Stimulated activated memory B cell treated with anti-CD40 and anti-IgM and Interleukin-4, amounts not matched to agents 10 μg/mL and 1 μg/mL and 100 μg/mL, for 72 hours (primary cell): ENCODE measurements around the gene CACNB4.
A peak's percentile ranks its signal among the peaks of the same experiment; 100 is the strongest.
"Not testable (repeated sequence)": the region's sequence is repeated elsewhere in the genome, so short reads cannot be mapped to it uniquely, and the experiment has no call there.

Experiments
- ATAC-seq: fragments of 150-1000 bp; cut with Tn5 transposase; 2 replicates; pipeline ENCODE4 v1.10.0; 2021
- H3K27ac Mint-ChIP-seq: one replicate; pipeline ENCODE4 v1.8.0; 2022; ENCODE audit warnings: mild to moderate bottlenecking, mixed read lengths
- H3K27me3 Mint-ChIP-seq: one replicate; pipeline ENCODE4 v1.8.0; 2022; ENCODE audit warnings: mixed read lengths
- H3K36me3 Mint-ChIP-seq: one replicate; pipeline ENCODE4 v1.8.0; 2022; ENCODE audit warnings: mixed read lengths
- H3K4me1 Mint-ChIP-seq: one replicate; pipeline ENCODE4 v1.8.0; 2022; ENCODE audit warnings: mixed read lengths
- H3K4me3 Mint-ChIP-seq: one replicate; pipeline ENCODE4 v1.8.0; 2022; ENCODE audit warnings: mild to moderate bottlenecking, moderate library complexity, mixed read lengths
- H3K9me3 Mint-ChIP-seq: one replicate; pipeline ENCODE4 v1.8.0; 2022; ENCODE audit warnings: mixed read lengths

CACNB4 gene

DNA sequence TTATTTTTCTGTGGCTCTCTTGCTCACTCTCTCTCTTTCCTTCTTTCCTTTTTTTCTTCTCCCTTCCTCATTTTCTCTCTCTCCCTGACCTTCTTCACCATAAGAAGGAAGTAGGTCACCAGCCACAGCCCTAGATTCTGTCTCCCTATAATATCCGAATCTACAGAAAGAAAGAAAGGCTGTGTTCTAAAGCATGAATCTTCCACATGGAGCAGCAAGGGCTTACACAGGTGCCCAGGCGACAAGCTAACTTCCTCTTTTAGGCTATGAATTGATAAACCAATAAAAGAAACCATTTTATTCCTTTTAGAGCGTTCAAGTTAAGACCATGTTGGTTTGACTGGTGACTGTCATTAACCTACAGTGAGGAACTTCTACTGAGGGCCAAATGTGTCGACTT, 49.3 kb downstream of the CACNB4 start:
- no peaks in the 10 kb centered on the region for H3K9me3 Mint-ChIP-seq
- H3K27ac Mint-ChIP-seq = peak overlapping the region; percentile 40
- ATAC-seq = peak; percentile 6
- H3K4me1 Mint-ChIP-seq = peaks cover 30% of the 10 kb centered on the region
- no peaks in the 10 kb centered on the region for H3K36me3 Mint-ChIP-seq
- H3K27me3 Mint-ChIP-seq = peaks cover 14% of the 10 kb centered on the region
- peak overlapping the region; percentile 21 for H3K4me3 Mint-ChIP-seq

DNA sequence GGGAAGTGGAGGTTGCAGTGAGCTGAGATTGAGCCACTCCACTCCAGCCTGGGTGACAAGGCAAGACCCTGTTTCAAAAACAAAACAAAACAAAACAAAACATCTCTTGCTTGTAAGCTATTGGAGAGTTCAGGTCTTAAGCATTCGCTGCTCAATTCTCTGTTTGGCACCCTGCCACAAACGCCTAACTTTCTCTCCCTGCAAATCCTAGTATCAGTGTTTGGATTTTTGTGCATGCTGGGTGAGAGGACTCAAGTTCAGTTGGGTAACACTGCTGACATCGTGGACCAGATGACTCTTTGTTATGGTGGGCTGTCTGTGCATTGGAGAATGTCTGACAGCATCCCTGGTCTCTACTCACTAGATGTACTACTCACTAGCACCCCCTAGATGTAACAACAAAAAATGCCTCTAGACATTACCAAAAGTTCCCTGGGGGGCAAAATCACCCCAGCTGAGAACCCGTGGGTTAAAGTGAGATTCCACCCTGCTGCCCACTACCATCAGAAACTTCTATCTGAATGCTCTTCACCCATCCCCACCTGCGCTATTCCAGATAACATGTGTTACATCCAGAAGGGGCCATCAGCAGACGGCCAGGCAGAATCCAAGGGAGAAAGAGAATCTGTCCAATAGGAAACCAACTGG, 50.9 kb downstream of the CACNB4 start:
- H3K27ac Mint-ChIP-seq = peak overlapping the region; percentile 19
- H3K4me3 Mint-ChIP-seq = no peak overlapping the region
- H3K4me1 Mint-ChIP-seq = peaks cover 30% of the 10 kb centered on the region
- peaks cover 14% of the 10 kb centered on the region for H3K27me3 Mint-ChIP-seq
- no peak for ATAC-seq
- H3K9me3 Mint-ChIP-seq = no peaks in the 10 kb centered on the region
- no peaks in the 10 kb centered on the region for H3K36me3 Mint-ChIP-seq

DNA sequence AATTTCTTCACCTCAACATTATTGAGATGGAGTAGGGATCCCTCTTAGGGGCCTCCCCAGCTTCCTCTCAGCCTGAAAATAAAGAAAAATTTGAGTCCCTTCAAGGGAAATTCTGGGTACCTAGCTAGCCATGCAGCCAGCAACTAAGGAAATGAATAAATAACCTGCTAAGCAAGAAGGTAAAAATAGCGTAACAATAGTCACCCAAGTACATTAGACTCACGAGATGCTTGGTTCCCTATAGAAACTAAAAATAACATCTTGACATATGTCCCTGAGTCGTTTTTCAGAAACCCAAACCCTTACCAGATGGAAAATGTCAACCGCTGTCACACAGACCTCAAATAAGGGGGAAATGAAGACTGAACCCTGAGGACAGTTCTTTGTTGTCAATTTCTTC, 51.9 kb downstream of the CACNB4 start:
- Mint-ChIP-seq H3K9me3 (no peaks in the 10 kb centered on the region), H3K27ac (peak overlapping the region; percentile 19), H3K4me1 (peaks cover 30% of the 10 kb centered on the region), H3K27me3 (peaks cover 14% of the 10 kb centered on the region), H3K36me3 (no peaks in the 10 kb centered on the region), H3K4me3 (no peak overlapping the region)
- peak; percentile 83 for ATAC-seq

DNA sequence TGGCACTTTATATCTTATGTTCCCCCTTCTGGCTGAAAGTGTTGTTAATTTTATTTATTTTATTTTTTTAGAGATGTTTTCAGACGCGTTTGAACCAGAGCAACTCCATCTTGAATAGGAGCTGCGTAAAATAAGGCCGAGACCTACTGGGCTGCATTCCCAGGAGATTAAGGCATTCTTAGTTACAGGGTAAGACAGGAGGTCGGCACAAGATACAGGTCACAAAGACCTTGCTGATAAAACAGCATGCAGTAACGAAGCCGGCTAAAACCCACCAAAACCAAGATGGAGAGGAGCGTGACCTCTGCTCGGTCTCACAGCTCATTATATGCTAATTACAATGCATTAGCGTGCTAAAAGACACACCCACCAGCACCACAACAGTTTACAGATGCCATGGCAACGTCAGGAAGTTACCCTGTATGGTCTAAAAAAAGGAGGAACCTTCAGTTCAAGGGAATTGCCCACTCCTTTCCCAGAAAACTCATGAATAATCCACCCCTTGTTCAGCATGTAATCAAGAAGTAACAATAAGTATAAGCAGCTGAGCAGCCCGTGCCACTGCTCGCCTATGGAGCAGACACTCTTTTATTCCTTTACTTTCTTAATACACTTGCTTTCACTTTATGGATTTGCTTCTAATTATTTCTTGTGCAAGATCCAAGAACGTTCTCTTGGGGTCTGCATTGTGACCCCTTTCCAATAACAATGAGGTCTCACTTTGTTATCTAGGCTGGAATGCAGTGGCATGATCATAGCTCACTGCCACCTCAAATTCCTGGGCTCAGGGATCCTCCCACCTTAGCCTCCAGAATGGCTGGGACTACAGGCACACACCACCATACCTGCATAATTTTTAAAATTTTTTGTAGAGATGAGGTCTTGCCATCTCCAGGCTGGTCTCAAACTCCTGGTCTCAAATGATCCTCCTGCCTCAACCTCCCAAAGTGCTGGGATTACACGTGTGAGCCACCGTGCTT, 55.9 kb downstream of the CACNB4 start:
- H3K4me3 Mint-ChIP-seq = no peak overlapping the region
- no peaks in the 10 kb centered on the region for H3K27me3 Mint-ChIP-seq
- no peak for ATAC-seq
- peaks cover 6% of the 10 kb centered on the region for H3K4me1 Mint-ChIP-seq
- no peak overlapping the region for H3K27ac Mint-ChIP-seq
- no peaks in the 10 kb centered on the region for H3K9me3 Mint-ChIP-seq
- H3K36me3 Mint-ChIP-seq = no peaks in the 10 kb centered on the region

DNA sequence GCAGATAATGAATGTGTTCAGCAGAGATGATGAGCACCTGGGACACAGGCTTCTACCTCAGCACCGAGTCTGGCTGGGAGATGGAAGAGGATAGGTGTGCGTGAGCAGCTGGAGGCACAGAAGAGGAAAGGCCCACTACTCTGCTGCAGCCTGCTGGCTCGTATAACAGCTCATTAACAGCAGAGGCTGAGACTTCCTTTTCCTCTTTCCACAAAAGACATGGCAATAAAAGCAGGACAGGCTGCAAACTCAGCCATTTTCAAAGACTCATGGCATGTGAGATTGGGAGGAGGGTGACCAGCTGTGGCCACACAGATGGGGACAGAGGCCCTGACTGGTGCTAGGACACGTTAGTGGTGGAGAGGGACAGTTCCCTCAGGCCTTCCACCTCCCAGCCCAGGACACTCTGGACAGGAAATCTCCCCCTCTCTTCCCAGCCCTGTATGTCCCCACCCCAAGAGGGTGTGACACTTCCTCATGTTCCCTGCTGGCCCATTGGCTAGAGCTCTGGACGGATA, 60.3 kb downstream of the CACNB4 start:
- Mint-ChIP-seq H3K36me3 (no peaks in the 10 kb centered on the region), H3K4me3 (no peak overlapping the region), H3K9me3 (no peaks in the 10 kb centered on the region), H3K4me1 (no peaks in the 10 kb centered on the region), H3K27ac (no peak overlapping the region), H3K27me3 (no peaks in the 10 kb centered on the region)
- ATAC-seq = no peak

DNA sequence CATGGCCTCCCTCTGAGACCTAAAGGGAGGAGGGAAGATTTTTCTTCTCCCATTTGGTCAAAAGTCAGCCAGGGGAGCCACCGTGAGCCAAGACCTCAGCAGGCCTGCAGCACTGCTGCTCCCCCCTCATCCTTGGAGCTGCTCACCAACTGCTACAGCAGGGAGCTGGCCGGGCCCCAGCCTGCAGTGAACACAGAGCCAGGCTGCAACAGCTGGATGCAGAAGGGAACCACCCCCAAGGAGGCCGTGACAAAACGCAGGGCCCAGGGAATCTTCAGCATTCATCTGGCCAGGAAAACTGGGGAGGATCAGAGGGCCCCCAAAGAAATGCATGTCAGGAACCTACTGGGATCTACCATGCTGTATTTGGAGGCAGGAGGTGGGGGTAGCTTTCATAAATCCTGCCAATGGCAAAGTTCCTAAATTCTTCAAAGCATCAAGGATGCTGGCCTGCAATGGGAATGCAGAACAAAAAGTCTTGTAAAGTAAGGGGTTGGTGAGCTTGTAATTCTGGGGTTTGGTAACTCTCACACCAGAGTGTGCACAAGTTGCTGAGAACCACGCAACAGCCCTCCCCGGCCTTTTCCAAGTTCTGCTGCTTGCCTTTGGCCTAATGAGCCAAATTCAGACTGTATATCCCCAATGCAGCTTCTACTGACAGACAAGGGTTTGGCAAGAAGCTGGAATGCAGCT, 61.0 kb downstream of the CACNB4 start:
- Mint-ChIP-seq H3K36me3 (no peaks in the 10 kb centered on the region), H3K27me3 (no peaks in the 10 kb centered on the region), H3K4me3 (no peak overlapping the region), H3K9me3 (no peaks in the 10 kb centered on the region), H3K27ac (no peak overlapping the region), H3K4me1 (no peaks in the 10 kb centered on the region)
- no peak for ATAC-seq

DNA sequence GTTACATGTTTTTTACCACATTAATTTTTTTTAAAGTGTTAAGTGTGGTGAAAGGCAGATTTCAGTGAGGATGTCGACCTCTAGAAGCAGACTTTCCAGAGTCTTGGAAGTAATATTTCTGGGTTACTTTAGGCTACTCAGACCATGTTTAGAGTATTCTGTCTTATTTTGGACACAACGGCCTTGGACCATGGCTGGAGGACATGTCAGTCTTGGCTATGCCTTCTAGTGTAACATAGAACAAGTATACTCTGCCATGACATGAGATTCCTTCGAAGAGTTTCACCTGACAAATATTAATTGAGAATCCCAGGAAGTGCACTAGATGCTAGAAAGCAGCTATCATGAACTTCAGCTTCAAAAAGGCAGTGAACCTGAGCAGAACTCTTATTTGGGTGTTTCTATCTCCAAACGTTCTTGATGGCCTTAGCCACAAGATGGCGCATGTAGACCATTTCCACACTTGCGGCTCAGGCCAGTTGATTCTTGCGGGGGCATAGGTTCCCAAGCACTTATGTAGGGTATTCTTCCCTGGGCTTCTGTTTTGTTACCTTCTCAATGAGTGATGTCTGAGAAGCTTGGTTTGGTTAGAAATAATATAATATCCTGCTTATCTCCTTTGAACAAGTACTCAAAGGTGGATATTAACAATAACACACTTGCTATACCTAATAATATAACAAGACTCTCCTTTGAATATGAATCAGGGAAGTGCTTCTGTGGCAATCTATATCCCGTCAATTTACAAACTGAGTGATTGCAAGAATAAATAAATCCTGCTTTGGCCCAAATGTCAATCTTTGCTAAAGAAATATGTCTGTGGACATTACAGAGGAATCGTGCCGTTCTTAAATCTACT, 62.0 kb downstream of the CACNB4 start:
- peak; percentile 71 for ATAC-seq
- no peak overlapping the region for H3K4me3 Mint-ChIP-seq
- H3K9me3 Mint-ChIP-seq = no peaks in the 10 kb centered on the region
- peaks cover 2% of the 10 kb centered on the region for H3K4me1 Mint-ChIP-seq
- H3K36me3 Mint-ChIP-seq = no peaks in the 10 kb centered on the region
- H3K27me3 Mint-ChIP-seq = no peaks in the 10 kb centered on the region
- no peak overlapping the region for H3K27ac Mint-ChIP-seq

DNA sequence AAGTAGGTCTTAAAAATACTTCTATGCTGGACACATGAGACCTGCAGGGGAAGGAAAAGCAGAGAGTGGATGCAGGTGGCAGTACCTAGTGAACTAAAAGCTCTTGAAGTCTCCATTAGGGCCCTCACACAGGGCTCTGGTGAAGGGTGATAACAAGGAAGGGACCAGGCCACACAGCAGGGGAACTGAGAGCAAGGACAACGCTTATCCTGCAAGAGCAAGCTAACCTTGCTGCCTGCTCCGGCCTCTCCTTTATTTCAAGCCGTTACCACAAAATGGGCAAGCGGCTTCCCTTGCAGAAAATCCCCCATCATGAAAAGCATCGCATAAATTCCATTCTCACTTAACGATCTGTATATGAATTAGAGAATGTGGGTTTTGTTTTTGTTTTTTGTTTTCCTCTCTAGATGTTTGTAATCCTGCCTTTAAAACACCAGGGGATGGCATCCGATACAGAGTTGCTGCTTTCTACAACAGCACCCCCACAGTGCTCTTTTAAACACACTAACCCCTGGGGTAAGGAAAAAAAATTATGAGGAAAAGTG, 64.5 kb downstream of the CACNB4 start:
- Mint-ChIP-seq H3K27ac (no peak overlapping the region), H3K36me3 (no peaks in the 10 kb centered on the region), H3K9me3 (peaks cover 2% of the 10 kb centered on the region), H3K27me3 (no peaks in the 10 kb centered on the region), H3K4me1 (peaks cover 13% of the 10 kb centered on the region), H3K4me3 (no peak overlapping the region)
- no peak for ATAC-seq

DNA sequence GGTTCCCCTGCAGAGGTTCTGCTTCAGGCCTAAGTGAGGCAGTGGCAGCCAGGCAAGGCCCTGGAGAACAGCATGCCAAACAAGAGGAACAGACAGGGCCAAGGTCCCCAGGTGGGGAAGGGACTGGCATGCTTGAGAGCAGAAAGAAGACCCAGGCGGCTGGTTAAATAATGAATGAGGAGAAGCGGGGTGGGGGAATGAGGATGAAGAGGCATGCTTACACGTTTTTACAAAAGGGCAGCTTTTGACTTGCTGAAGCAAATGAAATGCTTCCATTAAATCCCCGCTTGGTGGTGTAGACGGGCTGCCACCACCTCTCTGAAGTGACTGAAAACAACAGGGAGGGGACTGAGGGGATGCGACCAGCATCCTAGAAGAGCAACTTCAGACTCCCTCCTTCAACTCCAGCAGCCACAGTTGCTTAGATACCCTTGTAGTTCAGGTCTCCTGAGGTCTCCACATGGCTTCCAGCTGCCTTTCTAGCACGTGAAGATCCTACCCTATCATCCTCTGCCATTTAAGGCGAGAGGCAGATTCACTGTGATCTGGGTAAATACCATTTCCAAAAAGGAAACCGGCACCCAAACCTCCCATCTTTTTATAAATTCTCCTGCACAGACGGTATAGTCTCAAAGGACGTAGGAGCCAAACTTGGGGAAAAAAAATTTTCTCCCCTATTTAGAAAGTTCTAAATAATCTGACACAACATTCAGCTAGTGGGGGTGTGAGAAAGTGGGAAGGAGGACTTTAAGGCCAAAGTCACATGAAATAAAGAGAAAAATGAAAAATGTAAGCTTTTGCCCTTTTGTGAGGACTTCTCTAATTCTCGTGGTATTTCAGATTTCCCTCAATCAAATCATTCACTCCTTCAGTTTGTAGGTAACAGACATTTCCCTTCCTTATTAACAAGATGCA, 65.6 kb downstream of the CACNB4 start:
- Mint-ChIP-seq H3K9me3 (peaks cover 2% of the 10 kb centered on the region), H3K27ac (no peak overlapping the region), H3K27me3 (peaks cover 10% of the 10 kb centered on the region), H3K36me3 (no peaks in the 10 kb centered on the region), H3K4me1 (peaks cover 13% of the 10 kb centered on the region), H3K4me3 (no peak overlapping the region)
- no peak for ATAC-seq

DNA sequence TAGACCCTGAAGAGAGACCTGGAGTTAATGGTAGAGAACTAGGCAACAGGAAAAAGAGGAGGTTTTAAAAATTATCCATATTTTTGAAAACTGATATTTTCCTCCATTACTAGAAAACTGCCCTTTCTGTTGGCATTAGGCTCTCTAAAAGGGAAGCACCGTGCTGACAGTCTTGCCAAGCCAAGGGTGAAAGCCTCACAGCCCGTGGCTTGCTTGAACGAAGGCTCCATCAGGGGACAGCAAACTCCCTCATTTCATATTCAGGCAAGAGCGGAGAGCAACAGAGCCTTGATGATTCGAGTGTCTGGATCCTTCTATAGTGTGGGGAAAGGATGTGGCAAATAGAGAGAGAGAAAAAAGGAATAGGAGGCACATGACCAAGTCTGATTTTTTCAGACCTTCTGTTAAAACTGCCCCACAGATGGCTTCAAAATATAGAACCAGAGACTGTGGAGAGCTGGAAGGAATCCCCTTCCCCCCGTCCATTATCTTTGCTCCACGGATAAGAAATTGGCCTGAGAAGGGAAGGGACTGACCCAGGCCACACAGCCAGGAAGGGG, 67.0 kb downstream of the CACNB4 start:
- ATAC-seq = no peak
- Mint-ChIP-seq H3K4me1 (peaks cover 13% of the 10 kb centered on the region), H3K36me3 (no peaks in the 10 kb centered on the region), H3K4me3 (no peak overlapping the region), H3K27ac (no peak overlapping the region), H3K27me3 (peaks cover 24% of the 10 kb centered on the region), H3K9me3 (peaks cover 2% of the 10 kb centered on the region)

DNA sequence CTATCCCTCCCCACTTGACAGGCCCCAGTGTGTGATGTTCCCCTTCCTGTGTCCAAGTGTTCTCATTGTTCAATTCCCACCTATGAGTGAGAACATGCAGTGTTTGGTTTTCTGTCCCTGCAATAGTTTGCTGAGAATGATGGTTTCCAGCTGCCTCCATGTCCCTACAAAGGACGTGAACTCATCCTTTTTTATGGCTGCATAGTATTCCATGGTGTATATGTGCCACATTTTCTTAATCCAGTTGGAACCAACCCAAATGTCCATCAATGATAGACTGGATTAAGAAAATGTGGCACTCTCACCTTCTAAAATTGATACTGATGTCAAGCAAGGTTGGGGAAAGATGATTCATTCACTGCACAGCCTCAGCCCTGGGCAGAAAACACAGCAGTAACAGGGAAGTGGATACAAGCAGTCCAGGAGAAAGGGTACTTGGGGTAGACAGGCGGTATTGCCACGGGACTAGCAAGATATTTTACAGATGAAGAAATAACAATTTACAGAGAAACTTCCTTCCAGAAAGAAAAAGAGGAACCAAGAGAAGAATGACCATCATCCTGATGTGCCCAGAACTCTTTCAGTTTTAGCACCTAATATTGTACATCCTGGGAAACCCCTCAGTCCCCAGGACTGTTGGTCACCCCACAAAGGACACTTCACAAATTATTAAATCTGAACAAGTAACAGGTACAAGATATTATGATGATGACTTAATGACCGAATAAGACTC, 68.1 kb downstream of the CACNB4 start:
- H3K36me3 Mint-ChIP-seq, H3K9me3 Mint-ChIP-seq, H3K27ac Mint-ChIP-seq, H3K4me3 Mint-ChIP-seq, ATAC-seq: not testable (repeated sequence)
- H3K4me1 Mint-ChIP-seq = peaks cover 17% of the 10 kb centered on the region
- peaks cover 34% of the 10 kb centered on the region for H3K27me3 Mint-ChIP-seq

DNA sequence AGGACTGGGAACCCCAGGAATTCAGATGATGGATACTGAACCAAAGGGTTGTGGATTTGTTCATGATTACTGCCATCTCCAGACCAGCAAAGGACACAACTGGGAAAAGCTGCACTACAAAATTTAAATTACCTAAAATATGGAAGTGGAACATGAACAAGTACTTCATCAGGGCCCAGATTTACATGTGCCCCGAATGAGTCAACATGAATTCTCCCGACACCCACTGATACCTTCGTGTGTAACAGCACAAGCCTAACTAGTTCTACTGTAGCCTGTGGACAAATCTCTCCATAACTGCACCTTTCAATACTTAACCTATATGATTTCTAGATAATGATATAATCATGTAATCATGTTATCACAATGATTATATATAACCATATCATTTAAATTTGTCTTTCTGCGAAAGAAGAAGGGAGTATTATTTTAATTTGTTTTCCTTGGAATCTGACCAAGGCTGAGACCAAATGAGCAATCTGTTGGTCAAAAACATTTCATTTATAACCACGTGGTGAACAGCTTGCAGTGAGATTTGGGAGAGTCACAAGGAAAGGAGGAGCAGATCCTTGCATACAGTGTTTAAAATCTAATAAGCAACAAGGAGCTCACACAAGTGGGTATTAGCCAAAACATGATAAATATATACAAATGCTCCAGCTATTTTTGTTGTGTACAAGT, 70.5 kb downstream of the CACNB4 start:
- H3K4me1 Mint-ChIP-seq = peaks cover 23% of the 10 kb centered on the region
- H3K36me3 Mint-ChIP-seq = no peaks in the 10 kb centered on the region
- H3K9me3 Mint-ChIP-seq = peaks cover 2% of the 10 kb centered on the region
- H3K27me3 Mint-ChIP-seq = peaks cover 34% of the 10 kb centered on the region
- ATAC-seq = no peak
- no peak overlapping the region for H3K4me3 Mint-ChIP-seq
- no peak overlapping the region for H3K27ac Mint-ChIP-seq
